HEK293 (cell line): Measurements from ENCODE around the gene UBE3C.

Experiments
- CTCF ChIA-PET: fragments of 350-600 bp; formaldehyde crosslinking; extraction: SDS; loops from one replicate; lab custom pipeline; 2021; ENCODE audit warnings: antibody characterized with exemption; lab: Yijun Ruan, JAX
- POLR2A ChIA-PET: fragments of 300-600 bp; formaldehyde crosslinking; extraction: SDS; loops from one replicate; lab custom pipeline; 2020; ENCODE audit warnings: antibody characterized with exemption, inconsistent platforms; lab: Yijun Ruan, JAX
- H3K27ac ChIP-seq: fragments of 200-500 bp; sonication (Bioruptor generic); 2 replicates; pipeline ENCODE4 v1.5.1; 2014; ENCODE audit warnings: low read depth, low read length, control low read depth, inconsistent platforms; ENCODE audit errors: extremely low read depth
- H3K36me3 ChIP-seq, 2 experiments: fragments of 200-500 bp in 1 of 2; sonication (Bioruptor generic) in 1 of 2; 1 replicate in 1 of 2; 2 replicates in 1 of 2; pipeline ENCODE4 v1.5.1; 2014 to 2017; ENCODE audit warnings: inconsistent platforms in 2 of 2, low read length in 2 of 2; ENCODE audit not compliant: control insufficient read depth in 2 of 2, insufficient read depth in 1 of 2
- H3K4me1 ChIP-seq: fragments of 200-500 bp; sonication (Bioruptor generic); 2 replicates; pipeline ENCODE4 v1.5.1; 2014; ENCODE audit warnings: mild to moderate bottlenecking, low read length, inconsistent platforms; ENCODE audit not compliant: control insufficient read depth, insufficient read depth
- H3K4me3 ChIP-seq: 2 replicates; pipeline ENCODE4 v1.5.1; 2011; ENCODE audit warnings: low read depth, mild to moderate bottlenecking, control low read depth, low read length, moderate library complexity
- H3K9me3 ChIP-seq: fragments of 200-500 bp; sonication (Bioruptor generic); 2 replicates; pipeline ENCODE4 v1.5.1; 2014; ENCODE audit warnings: low read depth, low read length, inconsistent platforms; ENCODE audit not compliant: control insufficient read depth, insufficient read depth
- EGR2 ChIP-seq: fragments of 450-650 bp; formaldehyde crosslinking; IDR thresholded peaks from 2 replicates; pipeline ENCODE4 v1.5.1; 2016; ENCODE audit warnings: low read depth, missing biosample characterization, missing genetic modification characterization
- KLF7 ChIP-seq: fragments of 450-650 bp; formaldehyde crosslinking; IDR thresholded peaks from 2 replicates; pipeline ENCODE4 v1.5.1; 2016; ENCODE audit warnings: missing biosample characterization, missing genetic modification characterization, borderline replicate concordance
- ZBTB20 ChIP-seq: fragments of 450-650 bp; formaldehyde crosslinking; IDR thresholded peaks from 2 replicates; pipeline ENCODE4 v1.5.1; 2016; ENCODE audit warnings: missing biosample characterization, missing genetic modification characterization
- ZBTB21 ChIP-seq: fragments of 450-650 bp; formaldehyde crosslinking; IDR thresholded peaks from 2 replicates; pipeline ENCODE4 v1.5.1; 2017; ENCODE audit warnings: missing biosample characterization, missing genetic modification characterization
- ZFHX2 ChIP-seq: fragments of 450-650 bp; formaldehyde crosslinking; conservative IDR thresholded peaks from 2 replicates; pipeline ENCODE4 v1.5.1; 2016; ENCODE audit warnings: missing biosample characterization, missing genetic modification characterization
- ZNF169 ChIP-seq: fragments of 450-650 bp; formaldehyde crosslinking; IDR thresholded peaks from 2 replicates; pipeline ENCODE4 v1.5.1; 2016; ENCODE audit warnings: missing biosample characterization, missing genetic modification characterization
- ZNF221 ChIP-seq: fragments of 450-650 bp; formaldehyde crosslinking; IDR thresholded peaks from 2 replicates; pipeline ENCODE4 v1.5.1; 2017; ENCODE audit warnings: missing biosample characterization, missing genetic modification characterization, borderline replicate concordance
- ZNF311 ChIP-seq: fragments of 450-650 bp; formaldehyde crosslinking; IDR thresholded peaks from 2 replicates; pipeline ENCODE4 v1.5.1; 2017; ENCODE audit warnings: missing biosample characterization, missing genetic modification characterization, borderline replicate concordance
- ZNF394 ChIP-seq: fragments of 450-650 bp; formaldehyde crosslinking; IDR thresholded peaks from 2 replicates; pipeline ENCODE4 v1.5.1; 2016; ENCODE audit warnings: missing biosample characterization, missing genetic modification characterization, mild to moderate bottlenecking, moderate library complexity, borderline replicate concordance
- TF ChIP-seq, protein P1 (sequence below): fragments of 450-650 bp; formaldehyde crosslinking; conservative IDR thresholded peaks from 2 replicates; pipeline ENCODE4 v1.5.1; 2016; ENCODE audit warnings: low read depth, missing biosample characterization, missing genetic modification characterization
- TF ChIP-seq, protein P2 (sequence below): fragments of 450-650 bp; formaldehyde crosslinking; IDR thresholded peaks from 2 replicates; pipeline ENCODE4 v1.5.1; 2016; ENCODE audit warnings: missing biosample characterization, missing genetic modification characterization
- TF ChIP-seq, protein P3 (sequence below): fragments of 450-650 bp; IDR thresholded peaks from 2 replicates; pipeline ENCODE4 v1.5.1; 2018; ENCODE audit warnings: missing biosample characterization, missing genetic modification characterization
- TF ChIP-seq, protein P4 (sequence below): fragments of 450-650 bp; formaldehyde crosslinking; IDR thresholded peaks from 2 replicates; pipeline ENCODE4 v1.5.1; 2016; ENCODE audit warnings: missing biosample characterization, missing genetic modification characterization, low read depth
- TF ChIP-seq, protein P5 (sequence below): fragments of 450-650 bp; formaldehyde crosslinking; IDR thresholded peaks from 2 replicates; pipeline ENCODE4 v1.5.1; 2016; ENCODE audit warnings: missing biosample characterization, missing genetic modification characterization, borderline replicate concordance

Gene UBE3C

DNA sequence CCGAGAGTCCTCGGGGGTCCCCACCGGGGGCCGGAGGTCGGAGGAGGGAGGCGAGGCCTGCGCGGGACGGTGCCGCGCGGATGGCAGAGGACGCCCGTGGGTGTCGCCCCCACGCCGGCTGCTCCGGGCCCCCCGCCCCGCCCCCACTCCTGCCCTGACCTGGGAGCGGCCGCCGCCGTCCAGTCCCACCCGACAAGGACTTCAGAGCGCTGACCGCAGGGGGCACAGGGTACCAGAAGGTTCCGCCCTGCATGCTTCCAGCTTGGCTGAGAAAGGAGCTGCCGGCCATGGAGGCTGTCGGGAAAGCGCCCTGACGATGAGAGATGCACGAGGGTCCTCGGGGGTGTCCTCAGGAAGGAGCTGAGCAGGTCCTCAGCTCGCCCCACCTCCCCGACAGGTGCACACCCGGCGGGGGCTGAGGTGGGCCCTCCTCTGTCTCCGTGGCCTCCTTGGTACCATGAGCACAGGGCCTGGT lies 141.1 kb downstream of the UBE3C start:
- POLR2A ChIA-PET: no interaction called here
- Histone ChIP-seq H3K4me1 (no peaks in the 10 kb centered on the region), H3K4me3 (no peak overlapping the region), H3K9me3 (no peaks in the 10 kb centered on the region), H3K27ac (no peak overlapping the region), H3K36me3 (no peaks in the 10 kb centered on the region)
- CTCF ChIA-PET: no interaction called here
- TF ChIP-seq, protein P1, sequence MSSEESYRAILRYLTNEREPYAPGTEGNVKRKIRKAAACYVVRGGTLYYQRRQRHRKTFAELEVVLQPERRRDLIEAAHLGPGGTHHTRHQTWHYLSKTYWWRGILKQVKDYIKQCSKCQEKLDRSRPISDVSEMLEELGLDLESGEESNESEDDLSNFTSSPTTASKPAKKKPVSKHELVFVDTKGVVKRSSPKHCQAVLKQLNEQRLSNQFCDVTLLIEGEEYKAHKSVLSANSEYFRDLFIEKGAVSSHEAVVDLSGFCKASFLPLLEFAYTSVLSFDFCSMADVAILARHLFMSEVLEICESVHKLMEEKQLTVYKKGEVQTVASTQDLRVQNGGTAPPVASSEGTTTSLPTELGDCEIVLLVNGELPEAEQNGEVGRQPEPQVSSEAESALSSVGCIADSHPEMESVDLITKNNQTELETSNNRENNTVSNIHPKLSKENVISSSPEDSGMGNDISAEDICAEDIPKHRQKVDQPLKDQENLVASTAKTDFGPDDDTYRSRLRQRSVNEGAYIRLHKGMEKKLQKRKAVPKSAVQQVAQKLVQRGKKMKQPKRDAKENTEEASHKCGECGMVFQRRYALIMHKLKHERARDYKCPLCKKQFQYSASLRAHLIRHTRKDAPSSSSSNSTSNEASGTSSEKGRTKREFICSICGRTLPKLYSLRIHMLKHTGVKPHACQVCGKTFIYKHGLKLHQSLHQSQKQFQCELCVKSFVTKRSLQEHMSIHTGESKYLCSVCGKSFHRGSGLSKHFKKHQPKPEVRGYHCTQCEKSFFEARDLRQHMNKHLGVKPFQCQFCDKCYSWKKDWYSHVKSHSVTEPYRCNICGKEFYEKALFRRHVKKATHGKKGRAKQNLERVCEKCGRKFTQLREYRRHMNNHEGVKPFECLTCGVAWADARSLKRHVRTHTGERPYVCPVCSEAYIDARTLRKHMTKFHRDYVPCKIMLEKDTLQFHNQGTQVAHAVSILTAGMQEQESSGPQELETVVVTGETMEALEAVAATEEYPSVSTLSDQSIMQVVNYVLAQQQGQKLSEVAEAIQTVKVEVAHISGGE (tag by site-specific recombination): no peak
- TF ChIP-seq ZNF221 (tag by site-specific recombination) (no peak), ZNF169 (tag by site-specific recombination) (no peak), EGR2 (tag by site-specific recombination) (no peak), ZBTB21 (tag by site-specific recombination) (no peak), ZNF311 (tag by site-specific recombination) (no peak), ZFHX2 (tag by site-specific recombination) (no peak), ZBTB20 (tag by site-specific recombination) (no peak), ZNF394 (tag by site-specific recombination) (no peak), KLF7 (no peak)
- TF ChIP-seq, protein P2, sequence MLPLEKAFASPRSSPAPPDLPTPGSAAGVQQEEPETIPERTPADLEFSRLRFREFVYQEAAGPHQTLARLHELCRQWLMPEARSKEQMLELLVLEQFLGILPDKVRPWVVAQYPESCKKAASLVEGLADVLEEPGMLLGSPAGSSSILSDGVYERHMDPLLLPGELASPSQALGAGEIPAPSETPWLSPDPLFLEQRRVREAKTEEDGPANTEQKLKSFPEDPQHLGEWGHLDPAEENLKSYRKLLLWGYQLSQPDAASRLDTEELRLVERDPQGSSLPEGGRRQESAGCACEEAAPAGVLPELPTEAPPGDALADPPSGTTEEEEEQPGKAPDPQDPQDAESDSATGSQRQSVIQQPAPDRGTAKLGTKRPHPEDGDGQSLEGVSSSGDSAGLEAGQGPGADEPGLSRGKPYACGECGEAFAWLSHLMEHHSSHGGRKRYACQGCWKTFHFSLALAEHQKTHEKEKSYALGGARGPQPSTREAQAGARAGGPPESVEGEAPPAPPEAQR: no peak
- TF ChIP-seq, protein P3, sequence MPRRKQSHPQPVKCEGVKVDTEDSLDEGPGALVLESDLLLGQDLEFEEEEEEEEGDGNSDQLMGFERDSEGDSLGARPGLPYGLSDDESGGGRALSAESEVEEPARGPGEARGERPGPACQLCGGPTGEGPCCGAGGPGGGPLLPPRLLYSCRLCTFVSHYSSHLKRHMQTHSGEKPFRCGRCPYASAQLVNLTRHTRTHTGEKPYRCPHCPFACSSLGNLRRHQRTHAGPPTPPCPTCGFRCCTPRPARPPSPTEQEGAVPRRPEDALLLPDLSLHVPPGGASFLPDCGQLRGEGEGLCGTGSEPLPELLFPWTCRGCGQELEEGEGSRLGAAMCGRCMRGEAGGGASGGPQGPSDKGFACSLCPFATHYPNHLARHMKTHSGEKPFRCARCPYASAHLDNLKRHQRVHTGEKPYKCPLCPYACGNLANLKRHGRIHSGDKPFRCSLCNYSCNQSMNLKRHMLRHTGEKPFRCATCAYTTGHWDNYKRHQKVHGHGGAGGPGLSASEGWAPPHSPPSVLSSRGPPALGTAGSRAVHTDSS: no peak
- TF ChIP-seq, protein P4, sequence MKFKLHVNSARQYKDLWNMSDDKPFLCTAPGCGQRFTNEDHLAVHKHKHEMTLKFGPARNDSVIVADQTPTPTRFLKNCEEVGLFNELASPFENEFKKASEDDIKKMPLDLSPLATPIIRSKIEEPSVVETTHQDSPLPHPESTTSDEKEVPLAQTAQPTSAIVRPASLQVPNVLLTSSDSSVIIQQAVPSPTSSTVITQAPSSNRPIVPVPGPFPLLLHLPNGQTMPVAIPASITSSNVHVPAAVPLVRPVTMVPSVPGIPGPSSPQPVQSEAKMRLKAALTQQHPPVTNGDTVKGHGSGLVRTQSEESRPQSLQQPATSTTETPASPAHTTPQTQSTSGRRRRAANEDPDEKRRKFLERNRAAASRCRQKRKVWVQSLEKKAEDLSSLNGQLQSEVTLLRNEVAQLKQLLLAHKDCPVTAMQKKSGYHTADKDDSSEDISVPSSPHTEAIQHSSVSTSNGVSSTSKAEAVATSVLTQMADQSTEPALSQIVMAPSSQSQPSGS: no peak
- TF ChIP-seq, protein P5, sequence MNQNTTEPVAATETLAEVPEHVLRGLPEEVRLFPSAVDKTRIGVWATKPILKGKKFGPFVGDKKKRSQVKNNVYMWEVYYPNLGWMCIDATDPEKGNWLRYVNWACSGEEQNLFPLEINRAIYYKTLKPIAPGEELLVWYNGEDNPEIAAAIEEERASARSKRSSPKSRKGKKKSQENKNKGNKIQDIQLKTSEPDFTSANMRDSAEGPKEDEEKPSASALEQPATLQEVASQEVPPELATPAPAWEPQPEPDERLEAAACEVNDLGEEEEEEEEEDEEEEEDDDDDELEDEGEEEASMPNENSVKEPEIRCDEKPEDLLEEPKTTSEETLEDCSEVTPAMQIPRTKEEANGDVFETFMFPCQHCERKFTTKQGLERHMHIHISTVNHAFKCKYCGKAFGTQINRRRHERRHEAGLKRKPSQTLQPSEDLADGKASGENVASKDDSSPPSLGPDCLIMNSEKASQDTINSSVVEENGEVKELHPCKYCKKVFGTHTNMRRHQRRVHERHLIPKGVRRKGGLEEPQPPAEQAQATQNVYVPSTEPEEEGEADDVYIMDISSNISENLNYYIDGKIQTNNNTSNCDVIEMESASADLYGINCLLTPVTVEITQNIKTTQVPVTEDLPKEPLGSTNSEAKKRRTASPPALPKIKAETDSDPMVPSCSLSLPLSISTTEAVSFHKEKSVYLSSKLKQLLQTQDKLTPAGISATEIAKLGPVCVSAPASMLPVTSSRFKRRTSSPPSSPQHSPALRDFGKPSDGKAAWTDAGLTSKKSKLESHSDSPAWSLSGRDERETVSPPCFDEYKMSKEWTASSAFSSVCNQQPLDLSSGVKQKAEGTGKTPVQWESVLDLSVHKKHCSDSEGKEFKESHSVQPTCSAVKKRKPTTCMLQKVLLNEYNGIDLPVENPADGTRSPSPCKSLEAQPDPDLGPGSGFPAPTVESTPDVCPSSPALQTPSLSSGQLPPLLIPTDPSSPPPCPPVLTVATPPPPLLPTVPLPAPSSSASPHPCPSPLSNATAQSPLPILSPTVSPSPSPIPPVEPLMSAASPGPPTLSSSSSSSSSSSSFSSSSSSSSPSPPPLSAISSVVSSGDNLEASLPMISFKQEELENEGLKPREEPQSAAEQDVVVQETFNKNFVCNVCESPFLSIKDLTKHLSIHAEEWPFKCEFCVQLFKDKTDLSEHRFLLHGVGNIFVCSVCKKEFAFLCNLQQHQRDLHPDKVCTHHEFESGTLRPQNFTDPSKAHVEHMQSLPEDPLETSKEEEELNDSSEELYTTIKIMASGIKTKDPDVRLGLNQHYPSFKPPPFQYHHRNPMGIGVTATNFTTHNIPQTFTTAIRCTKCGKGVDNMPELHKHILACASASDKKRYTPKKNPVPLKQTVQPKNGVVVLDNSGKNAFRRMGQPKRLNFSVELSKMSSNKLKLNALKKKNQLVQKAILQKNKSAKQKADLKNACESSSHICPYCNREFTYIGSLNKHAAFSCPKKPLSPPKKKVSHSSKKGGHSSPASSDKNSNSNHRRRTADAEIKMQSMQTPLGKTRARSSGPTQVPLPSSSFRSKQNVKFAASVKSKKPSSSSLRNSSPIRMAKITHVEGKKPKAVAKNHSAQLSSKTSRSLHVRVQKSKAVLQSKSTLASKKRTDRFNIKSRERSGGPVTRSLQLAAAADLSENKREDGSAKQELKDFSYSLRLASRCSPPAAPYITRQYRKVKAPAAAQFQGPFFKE (tag by site-specific recombination): no peak
